ENCODE results near the gene CHID1.

CHID1 gene

DNA sequence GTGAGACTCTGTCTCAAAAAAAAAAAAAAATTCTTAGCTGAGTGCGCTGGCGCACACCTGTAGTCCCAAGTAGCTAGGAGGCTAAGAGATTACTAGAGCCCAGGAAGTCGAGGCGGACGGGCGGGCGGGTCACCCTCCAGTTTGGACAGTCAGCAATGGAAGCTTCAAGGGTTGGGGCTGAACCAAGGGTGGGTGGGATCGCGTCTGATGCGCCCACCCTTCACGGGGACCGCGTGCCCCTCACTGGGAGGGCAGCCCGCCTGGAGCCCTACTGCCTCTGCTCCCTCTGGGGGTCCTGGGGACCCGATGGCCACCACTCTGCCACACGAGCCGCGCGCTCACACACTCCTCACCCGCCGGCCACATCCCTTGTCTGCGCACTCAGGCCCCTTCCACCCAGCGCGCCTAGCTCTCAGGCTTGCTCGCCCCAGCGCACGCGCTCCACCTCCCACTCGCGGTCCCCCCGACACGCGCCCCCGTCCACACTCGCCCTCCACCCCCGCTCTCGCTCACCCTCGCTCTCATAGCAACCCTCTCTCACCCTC is 494 bp downstream of the CHID1 start:
- in situ Hi-C loops (cut with MboI; ENCODE audit: low sequenced_read_pairs) = no loop called here

DNA sequence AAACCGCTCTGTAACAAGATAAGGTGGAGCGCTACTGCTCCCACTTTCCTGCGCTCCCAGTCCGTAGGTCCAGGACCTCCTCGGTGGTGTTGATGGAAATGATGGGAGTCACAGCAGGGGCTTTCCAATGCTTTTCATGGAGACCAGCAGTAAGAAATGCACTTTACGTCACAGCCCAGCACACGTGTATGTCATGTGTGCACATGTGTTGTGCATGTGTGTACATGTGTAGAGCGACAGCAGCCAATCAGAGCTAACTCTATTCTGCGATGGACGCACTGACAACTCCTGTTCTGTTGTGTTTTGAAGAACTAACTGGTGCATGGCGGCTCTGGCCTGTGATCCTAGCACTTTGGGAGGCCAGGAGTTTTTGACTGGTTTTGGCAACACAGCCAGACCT is 1.2 kb downstream of the CHID1 start:
- in situ Hi-C loops (cut with MboI; ENCODE audit: low sequenced_read_pairs) = no loop called here

DNA sequence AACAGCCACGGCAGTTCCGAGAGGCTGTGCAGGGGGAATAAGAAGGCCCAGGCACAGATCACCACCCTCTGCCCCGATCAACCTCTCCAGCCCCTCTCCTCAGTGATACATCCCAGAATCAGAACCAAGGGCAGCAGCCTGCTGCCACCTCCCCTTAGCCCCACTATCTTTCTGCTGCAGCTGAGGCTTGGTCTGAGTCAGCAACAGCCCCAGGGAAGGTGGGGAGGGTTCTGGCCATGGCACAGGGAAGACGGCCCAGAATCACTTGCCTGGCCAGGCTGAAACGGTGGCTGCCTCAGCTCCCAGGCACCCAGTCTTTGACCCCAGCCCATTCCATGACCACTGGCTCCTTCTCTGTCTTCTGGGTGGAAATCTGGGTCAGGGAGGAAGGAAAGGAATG is 2.3 kb downstream of the CHID1 start:
- in situ Hi-C loops (cut with MboI; ENCODE audit: low sequenced_read_pairs) = no loop called here

DNA sequence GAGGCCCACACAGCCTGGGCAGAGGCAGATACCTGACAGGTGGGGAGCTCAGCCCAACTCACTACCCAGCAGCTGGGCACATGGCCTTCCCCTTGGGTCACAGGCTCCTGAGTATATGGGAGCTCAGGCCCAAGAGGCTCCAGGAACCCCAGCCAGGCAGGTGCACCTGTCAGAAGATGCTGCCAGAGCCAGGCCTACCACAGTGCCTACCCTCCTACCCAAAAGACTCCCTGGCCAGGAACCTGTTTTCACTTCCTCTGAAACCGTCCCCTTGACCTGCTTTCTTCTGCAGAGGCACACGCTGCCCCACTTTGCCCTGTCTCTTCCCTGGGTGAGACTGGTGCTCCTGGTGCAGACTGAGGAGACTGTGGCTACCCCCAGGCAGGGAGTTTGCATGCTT is 2.9 kb downstream of the CHID1 start:
- in situ Hi-C loops (cut with MboI; ENCODE audit: low sequenced_read_pairs) = no loop called here

DNA sequence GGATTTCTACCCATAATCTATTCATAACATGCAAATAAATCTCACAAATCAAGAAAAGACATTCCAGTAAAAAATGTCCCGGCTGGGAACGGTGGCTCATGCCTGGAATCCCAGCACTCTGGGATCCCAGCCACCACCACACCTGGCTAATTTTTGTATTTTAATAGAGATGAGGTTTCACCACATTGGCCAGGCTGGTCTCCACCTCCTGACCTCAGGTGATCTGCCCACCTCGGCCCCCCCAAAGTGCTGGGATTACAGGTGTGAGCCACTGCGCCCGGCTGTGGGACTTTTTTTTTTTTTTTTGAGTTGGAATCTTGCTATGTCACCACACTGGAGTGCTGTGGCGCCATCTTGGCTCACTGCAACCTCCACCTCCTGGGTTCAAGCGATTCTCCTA is 4.7 kb downstream of the CHID1 start:
- in situ Hi-C loops (cut with MboI; ENCODE audit: low sequenced_read_pairs) = no loop called here

DNA sequence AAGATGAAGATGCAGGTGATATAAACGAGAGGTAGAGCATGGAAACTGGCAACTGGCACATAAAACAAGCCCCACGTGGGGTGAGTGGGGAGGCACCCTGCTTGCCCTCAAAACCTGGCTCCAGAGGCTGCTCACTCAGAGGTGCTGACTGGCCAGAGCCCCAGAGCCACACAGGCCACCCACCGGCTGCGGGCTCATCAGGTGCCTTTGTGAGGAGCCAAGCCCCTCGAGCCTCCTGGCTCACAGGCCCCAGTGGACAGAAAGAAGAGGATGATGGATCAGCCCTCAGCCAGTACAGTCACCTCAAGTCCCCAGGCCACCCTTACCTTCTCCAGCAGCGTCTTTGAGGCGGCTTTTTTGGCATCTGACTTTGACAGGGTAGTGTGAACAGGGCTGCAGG is 6.2 kb downstream of the CHID1 start:
- in situ Hi-C loops (cut with MboI; ENCODE audit: low sequenced_read_pairs) = no loop called here

DNA sequence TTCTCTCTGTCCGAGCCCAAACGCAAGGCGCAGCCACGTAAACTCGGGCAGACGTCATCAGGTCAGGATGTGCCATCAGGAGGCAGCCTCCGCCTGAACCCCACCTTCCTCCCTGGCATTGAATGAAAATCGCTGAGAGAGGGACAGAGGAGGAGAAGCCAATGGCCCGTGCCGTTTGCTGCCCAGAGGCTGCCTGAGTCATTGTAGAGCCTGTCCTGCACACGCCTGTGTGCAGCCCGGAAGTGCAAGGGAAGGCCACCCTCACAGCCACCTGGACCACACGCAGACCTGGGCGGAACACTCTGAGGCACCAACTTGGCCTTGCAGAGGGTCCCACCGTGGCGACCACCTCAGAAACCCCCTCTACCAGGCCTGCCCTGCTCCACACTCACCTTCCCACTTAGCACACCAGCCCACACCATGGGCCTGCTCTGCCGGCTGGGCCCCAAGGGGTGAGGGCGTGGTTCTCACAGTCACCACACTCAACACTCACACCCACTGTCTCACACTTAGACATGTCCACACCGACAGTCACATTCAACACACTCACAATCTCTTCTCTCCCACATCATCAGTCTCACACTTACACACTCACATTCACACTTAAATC is 9.1 kb downstream of the CHID1 start:
- in situ Hi-C loops (cut with MboI; ENCODE audit: low sequenced_read_pairs) = no loop called here

DNA sequence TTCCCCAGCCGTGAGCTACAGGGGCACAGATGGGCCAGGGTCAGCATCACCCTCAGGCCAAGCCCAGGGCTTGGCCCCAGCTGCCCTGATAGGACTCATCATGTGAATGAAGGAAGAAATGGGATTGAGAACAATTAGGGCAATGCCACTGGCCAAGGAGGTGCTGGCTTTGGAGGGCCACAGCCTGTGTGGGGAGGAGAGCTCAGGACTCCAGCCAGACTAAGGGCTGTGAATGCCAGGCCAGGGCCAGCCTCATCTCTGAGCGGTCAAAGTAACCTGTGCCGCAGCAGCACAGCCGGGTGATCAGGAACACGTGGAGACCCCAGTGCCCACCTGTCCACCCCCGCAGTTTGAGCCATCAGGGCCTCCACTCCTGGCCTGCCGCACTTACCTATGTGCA is 10.1 kb downstream of the CHID1 start:
- in situ Hi-C loops (cut with MboI; ENCODE audit: low sequenced_read_pairs) = no loop called here

DNA sequence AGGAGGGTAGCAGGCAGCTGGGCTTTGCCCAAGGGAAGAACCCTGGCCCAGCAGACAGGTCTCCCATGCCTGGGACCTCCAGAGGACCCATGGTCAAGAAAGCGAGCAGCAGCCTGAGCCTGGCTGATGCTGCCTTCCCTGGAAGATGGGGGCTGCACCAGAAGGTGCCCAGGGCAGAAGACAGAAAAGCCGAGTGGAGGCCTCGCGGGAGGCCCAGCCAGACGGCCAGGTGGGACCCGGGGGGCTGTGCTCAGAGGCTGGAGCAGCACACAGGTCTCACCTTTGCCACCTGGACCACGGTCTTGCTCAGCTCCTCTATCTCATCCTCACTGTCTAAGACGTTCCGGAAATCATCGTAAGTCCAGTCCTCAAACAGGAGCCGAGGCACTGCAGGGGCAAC is 10.9 kb downstream of the CHID1 start:
- in situ Hi-C loops (cut with MboI; ENCODE audit: low sequenced_read_pairs) = no loop called here

DNA sequence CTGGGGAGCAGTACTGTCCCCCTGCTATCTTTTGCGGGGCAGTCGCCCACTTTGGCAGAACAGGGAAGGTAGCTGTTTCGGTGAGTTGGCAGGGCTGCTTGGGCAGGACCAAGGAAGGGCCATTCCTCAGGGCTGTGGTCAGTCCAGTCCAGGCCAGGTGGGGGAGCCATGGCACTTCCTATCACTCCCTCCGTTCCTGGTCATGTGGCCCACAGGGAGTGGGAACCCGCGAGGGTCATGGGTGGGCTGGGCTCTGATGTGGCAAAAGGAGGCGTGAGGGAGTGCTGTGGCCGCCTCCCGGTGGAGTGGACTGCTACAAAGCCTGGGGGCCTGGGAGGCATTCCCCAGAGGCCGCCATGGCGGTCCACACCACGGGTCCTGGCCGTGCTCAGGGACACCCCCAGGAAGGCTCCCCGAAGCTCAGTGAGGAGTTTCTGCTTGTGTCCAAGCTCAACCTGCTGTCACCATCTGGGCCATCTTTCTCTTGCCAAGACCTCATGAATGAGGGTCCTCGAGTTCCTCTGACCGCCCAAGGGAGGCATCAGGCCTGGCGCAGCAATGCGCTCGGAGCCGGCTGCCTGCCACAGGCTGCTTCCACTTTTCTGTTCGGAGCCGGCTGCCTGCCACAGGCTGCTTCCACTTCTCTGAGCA is 11.9 kb downstream of the CHID1 start:
- in situ Hi-C loops (cut with MboI; ENCODE audit: low sequenced_read_pairs) = no loop called here

DNA sequence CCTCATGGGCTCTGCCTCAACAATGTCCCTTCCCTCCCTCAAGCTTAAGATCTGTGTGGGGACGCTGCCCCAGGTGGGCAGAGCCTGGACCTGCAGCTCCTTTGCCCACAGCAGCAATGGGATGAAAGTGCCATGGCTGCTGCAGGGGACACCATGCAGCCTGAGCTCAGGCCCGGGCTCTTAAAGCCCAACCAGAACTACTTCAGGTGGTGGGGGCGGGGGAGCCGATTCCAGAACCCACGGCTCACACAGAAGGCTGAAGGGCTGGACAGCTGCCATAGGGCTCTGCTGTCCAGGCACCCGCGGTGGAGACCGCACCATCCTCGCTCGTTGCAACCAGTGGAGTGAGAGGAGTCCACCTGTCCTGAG is 12.5 kb downstream of the CHID1 start:
- in situ Hi-C loops (cut with MboI; ENCODE audit: low sequenced_read_pairs) = no loop called here

DNA sequence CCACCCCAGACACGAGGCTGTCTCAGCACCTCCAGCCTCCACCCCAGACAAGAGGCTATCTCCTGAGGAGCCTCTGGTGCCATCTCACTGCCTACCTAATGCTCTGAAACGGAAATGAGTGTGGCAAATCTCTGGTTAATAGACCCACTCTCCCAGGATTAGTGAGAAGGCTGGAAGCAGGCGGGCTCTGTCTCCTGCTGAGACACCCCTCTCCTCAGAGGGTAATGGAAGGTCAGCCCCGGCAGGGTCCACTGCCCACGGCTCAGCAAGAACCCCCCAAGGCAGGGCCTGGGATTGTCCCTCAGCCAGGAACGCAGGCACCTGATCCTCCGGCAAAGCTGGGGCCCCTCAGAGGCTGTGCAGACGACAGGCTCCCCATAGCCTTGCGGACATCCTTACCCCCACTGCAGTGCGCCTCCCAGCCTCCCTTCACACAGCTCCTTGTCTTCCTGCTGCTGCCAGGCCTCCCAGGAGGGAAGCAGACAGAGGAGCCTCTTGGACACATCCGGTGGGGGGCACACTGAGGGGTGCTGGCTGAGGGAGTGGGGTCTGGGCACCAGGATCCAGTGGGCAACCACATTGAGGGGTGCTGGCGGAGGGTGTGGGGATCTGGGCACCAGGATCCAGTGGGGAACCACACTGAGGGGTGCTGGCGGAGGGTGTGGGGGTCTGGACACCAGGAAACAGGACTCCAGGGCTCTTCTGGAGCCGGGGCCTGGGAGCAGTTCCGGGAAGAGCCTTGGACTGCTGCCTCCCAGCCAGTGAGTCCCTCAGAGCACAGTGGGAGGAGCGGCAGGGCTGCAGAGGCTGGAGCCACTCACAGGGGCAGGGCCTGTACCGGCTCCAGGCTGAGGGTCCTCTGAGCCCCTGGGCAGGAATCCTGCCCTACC is 13.1 kb downstream of the CHID1 start:
- in situ Hi-C loops (cut with MboI; ENCODE audit: low sequenced_read_pairs) = no loop called here

DNA sequence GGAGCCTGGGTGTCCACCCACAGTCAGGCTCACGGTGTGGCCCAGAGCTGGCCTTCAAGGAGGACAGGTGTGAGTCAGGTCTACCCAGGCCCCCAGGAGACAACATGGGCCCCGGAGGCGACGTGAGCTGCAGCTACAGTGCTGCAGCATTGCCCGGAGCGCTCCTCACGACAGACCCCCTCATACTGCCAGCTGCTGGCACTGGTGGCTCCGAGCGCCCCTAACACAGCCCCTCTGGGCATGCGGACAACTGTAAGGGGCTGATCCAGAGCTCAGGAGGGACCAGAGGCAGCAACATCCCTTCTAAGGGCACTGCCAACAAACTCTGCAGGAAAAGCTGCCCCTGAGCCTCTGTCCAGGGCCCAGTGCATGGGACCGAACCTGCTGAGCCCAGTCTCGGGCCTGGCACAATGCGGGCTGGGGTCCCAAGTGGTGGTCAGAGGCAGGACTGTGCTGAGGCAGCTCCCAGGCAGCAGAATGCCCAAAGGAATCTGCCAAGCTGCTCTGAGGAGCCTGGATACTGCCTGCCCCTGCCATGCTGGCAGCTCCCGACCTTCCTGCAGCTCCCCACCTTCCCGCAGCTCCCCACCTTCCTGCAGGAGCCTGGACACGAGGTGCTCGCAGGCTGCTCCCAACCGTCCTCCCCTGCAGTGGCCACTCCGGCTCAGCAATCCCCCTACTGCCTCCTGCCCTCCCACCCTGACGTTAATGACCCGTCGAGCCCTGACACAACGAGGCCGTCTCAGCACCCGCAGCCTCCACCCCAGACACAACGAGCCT is 15.1 kb downstream of the CHID1 start:
- in situ Hi-C loops (cut with MboI; ENCODE audit: low sequenced_read_pairs) = no loop called here

DNA sequence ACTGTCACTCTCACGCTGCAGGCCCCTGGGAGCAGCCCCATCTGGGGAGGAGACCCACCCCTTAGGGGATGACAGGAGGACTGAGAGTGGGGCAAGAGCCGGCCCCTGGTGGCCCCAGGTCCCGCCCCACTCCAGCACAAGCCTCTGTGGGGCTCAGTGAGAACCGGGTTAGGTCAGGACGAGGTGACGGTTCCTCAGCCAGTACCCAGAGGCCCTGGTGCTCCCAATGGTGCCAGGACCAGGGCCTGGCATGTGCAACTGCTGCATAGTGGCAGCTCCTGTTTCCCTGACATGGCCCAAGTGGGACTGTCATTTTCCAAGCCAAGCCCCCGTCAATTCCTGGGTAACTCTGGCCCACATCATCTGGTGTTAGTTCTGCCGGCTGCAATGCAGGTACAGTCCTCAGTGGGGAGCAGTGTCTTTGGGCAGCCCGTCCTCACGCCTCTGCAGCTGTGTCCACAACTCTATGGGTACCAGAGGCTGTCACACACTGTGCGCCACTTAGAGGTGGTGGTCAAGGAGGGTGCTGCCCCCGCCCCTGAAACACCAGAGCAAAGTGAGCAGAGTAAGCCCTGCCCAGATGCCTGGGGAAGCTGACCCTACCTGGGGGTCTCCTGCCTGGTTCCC is 15.9 kb downstream of the CHID1 start:
- in situ Hi-C loops (cut with MboI; ENCODE audit: low sequenced_read_pairs) = no loop called here

DNA sequence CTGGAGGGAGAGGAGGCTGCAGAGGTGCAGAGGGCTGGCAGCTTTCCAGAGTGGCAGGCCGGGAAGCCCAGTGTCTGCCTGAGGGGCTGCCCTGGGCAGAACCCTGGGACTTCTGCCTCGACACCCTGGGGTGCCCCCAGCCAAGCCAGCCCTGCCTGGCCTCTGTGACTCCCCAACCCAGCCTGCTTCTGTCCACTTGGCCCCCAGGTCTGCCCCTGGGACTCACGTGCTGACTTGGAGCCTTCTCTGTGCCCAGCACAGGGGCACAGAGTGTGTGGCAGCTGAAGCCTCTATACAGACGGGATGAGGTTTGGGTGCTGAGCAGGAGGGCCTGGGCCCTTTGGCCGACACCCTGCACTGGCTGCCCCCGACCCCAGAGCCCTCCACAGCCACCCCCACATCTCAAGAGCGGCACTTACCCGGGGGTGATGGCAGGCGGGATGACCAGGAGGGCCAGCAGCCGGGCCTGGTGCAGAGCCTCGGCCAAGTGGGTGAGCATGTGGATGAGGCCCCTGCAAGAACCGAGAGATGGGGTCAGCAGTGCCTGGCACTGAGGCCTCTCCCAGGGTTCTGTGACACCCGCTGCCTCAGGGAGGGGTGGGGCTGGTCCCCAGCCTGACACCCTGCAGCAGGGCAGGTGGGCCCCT is 17.5 kb downstream of the CHID1 start:
- in situ Hi-C loops (cut with MboI; ENCODE audit: low sequenced_read_pairs) = no loop called here

DNA sequence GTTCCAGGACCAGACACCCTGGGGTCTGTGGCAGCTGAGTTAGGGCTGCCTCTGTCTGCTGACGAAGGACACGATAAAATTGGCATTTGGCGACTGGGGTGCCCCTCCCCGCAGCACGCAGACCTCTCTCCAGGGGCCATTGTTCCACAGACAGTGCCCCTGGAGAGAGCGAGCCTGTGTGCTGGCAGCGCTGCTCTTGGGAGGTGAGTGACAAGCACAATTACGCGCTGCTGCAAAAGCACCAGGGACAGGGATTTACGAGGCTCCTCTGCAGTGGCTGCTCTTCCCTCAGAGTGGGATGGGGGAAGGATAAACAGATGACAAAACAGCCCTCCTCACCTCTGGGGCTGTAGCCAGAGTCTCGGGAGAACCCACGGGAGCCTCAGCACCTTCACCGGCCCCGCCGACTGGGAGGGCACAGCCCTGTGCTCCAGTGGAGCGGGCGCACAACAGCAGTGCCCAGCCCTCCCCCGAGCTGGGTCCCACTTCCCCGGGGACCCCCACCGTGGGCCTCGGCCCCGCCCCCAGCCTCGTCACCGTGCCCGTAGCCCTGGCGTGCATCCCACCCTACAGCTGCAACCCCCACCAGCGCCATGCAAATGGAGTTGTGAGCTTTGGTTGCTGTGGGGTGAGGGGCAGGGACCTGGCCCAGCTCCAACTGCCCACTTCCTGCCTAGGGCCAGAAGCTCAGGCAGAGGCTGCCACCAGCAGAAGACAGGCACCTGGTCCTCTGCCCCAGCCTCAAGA is 19.6 kb downstream of the CHID1 start:
- in situ Hi-C loops (cut with MboI; ENCODE audit: low sequenced_read_pairs) = no loop called here

DNA sequence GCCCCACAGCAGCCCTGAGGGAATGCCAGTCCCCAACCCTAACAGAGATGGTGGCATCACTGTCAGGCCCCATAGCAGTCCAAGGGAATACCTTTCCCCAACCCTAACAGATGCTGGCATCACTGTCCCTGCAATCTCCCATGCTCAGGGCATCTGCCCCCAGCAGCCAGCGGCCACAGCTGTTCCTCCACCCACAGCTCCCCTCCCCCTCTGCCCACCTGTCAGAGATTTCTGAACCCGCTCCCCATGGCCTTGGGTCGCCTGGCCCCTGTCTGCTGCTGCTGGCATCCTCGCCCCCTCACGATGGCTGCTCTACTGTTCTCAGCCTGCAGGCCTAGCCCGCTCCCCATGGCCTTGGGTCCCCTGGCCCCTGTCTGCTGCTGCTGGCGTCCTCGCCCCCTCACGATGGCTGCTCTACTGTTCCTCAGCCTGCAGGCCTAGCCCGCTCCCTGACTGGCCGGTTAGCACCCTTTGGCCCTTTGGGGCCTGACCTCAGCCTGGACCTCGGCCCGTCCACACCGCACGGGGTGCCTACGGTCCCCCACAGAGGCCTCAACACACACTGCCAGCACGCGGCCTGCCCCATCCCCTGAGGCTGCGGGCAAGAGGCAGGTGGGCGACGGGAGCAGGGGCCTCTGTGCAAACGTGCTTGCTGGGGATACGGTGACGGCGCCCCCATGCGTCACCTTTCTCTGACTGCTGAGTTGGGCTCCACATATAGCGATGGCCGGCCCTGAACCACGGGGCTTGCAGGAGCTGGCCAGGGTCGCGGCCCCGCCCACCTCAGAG is 20.7 kb downstream of the CHID1 start:
- in situ Hi-C loops (cut with MboI; ENCODE audit: low sequenced_read_pairs) = no loop called here

DNA sequence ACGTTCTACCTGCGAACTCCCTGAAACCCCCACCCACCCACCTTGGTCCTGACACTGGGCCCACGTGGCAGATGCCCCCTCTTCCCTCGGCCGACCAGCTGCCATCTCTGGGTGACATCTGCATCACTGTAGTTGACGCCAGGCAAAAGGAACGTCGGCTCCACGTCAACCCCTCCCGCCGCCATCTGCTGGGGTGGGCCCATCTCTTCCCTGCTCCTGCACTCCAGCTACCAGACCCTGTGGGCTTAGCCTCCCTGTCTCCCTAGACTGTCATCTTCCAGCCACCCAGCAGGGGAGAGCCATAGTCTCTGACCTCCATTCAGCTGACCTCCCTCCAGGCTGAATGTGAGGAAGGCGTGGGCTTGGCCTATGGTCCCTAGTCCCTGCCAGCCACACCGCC is 21.4 kb downstream of the CHID1 start:
- in situ Hi-C loops (cut with MboI; ENCODE audit: low sequenced_read_pairs) = no loop called here

All from HL-60/S4 (cell line).